Stimulated activated CD4-positive, alpha-beta T cell treated with anti-CD3 and anti-CD28 coated beads, Interleukin-1b, Interleukin-23, amount 100 ng/mL, for 48 hours (primary cell): ENCODE measurements around the gene NRG3.

Experiments used
- DNase-seq: peaks from one replicate; pipeline ENCODE4 v3.0.0-alpha.2; 2020

The NRG3 gene

GRCh38 chr10:82866424-82867020 is 991.5 kb downstream of the NRG3 start:
- DNase-seq = no peak

- DNase-seq = no peak
Measured at GRCh38 chr10:82867056-82867455, 992.1 kb downstream of the NRG3 start.

- no peak for DNase-seq
Measured at GRCh38 chr10:82874671-82875070, 999.7 kb downstream of the NRG3 start.

GRCh38 chr10:82880776-82881290 is 1005.8 kb downstream of the NRG3 start:
- no peak for DNase-seq

GRCh38 chr10:82882722-82883121 is 1007.7 kb downstream of the NRG3 start:
- DNase-seq = no peak

GRCh38 chr10:82883603-82884002 is 1008.6 kb downstream of the NRG3 start:
- DNase-seq = no peak

- DNase-seq = no peak
Measured at GRCh38 chr10:82887488-82887887, 1012.5 kb downstream of the NRG3 start.

GRCh38 chr10:82888809-82889455 is 1013.9 kb downstream of the NRG3 start:
- DNase-seq = no peak

- no peak for DNase-seq
Measured at GRCh38 chr10:82889728-82890127, 1014.7 kb downstream of the NRG3 start.

- DNase-seq = no peak
Measured at GRCh38 chr10:82890573-82890972, 1015.6 kb downstream of the NRG3 start.

GRCh38 chr10:82908096-82908495 is 1033.1 kb downstream of the NRG3 start:
- DNase-seq = no peak

GRCh38 chr10:82908751-82909150 is 1033.8 kb downstream of the NRG3 start:
- DNase-seq = no peak

GRCh38 chr10:82910301-82910700 is 1035.3 kb downstream of the NRG3 start:
- DNase-seq = no peak

GRCh38 chr10:82914655-82915136 is 1039.7 kb downstream of the NRG3 start:
- DNase-seq = no peak

- no peak for DNase-seq
Measured at GRCh38 chr10:82916941-82917340, 1041.9 kb downstream of the NRG3 start.

- no peak for DNase-seq
Measured at GRCh38 chr10:82918022-82918421, 1043.0 kb downstream of the NRG3 start.

- no peak for DNase-seq
Measured at GRCh38 chr10:82922046-82922445, 1047.1 kb downstream of the NRG3 start.

GRCh38 chr10:82922755-82923154 is 1047.8 kb downstream of the NRG3 start:
- DNase-seq = no peak

- no peak for DNase-seq
Measured at GRCh38 chr10:82924711-82925110, 1049.7 kb downstream of the NRG3 start.

- DNase-seq = no peak
Measured at GRCh38 chr10:82925547-82925946, 1050.6 kb downstream of the NRG3 start.

- DNase-seq = no peak
Measured at GRCh38 chr10:82932451-82932850, 1057.5 kb downstream of the NRG3 start.

- DNase-seq = no peak
Measured at GRCh38 chr10:82934429-82934828, 1059.4 kb downstream of the NRG3 start.

- no peak for DNase-seq
Measured at GRCh38 chr10:82934947-82935346, 1060.0 kb downstream of the NRG3 start.

- DNase-seq = no peak
Measured at GRCh38 chr10:82938331-82938730, 1063.3 kb downstream of the NRG3 start.
